CD8-positive, alpha-beta memory T cell (primary cell): Measurements from ENCODE around the gene BCL7A. TPM values are rescaled to one million over a fixed set of nuclear protein-coding genes. Genes with fewer than 3 reads are reported as not detected.
"Not testable (repeated sequence)": the region's sequence is repeated elsewhere in the genome, so short reads cannot be mapped to it uniquely, and the experiment has no call there.

Experiments used
- CTCF ChIA-PET: fragments of 350-600 bp; sonication (Branson Sonifier 250); formaldehyde crosslinking; loops from one replicate; lab custom pipeline; 2021; ENCODE audit warnings: antibody characterized with exemption; lab: Charles Lee
- POLR2A ChIA-PET: fragments of 350-600 bp; sonication (Branson Sonifier 250); formaldehyde crosslinking; loops from one replicate; lab custom pipeline; 2021; ENCODE audit warnings: antibody characterized with exemption; lab: Charles Lee
- DNase-seq, 5 donors: peaks; one replicate each; pipeline versions ENCODE4 v3.0.0 to v3.0.0-alpha.2; 2020 to 2022; ENCODE audit warnings: mixed read lengths in 1 of 5
- H3K27ac ChIP-seq: one replicate; pipeline ENCODE4 v1.7.0; 2013; ENCODE audit warnings: low read depth, mild to moderate bottlenecking, low read length, moderate library complexity
- H3K27me3 ChIP-seq: 2 replicates; pipeline ENCODE4 v1.7.0; 2013; ENCODE audit warnings: low read length, mild to moderate bottlenecking; ENCODE audit not compliant: insufficient read depth, poor library complexity, severe bottlenecking
- H3K36me3 ChIP-seq: 2 replicates; pipeline ENCODE4 v1.7.0; 2013; ENCODE audit warnings: mild to moderate bottlenecking, low read length, moderate library complexity; ENCODE audit not compliant: insufficient read depth
- H3K4me1 ChIP-seq: 2 replicates; pipeline ENCODE4 v1.7.0; 2013; ENCODE audit warnings: mild to moderate bottlenecking, low read length, moderate library complexity; ENCODE audit not compliant: insufficient read depth
- H3K4me3 ChIP-seq: 2 replicates; pipeline ENCODE4 v1.7.0; 2013; ENCODE audit warnings: mild to moderate bottlenecking, low read length
- H3K9me3 ChIP-seq: 2 replicates; pipeline ENCODE4 v1.7.0; 2013; ENCODE audit warnings: mild to moderate bottlenecking, low read length
- H3K27ac Mint-ChIP-seq, 8 donors: one replicate each; pipeline ENCODE4 v1.8.0; 2020 to 2021; ENCODE audit warnings: mixed read lengths in 8 of 8, mild to moderate bottlenecking in 6 of 8, inconsistent platforms in 3 of 8, moderate library complexity in 3 of 8
- H3K27me3 Mint-ChIP-seq, 2 donors: one replicate each; pipeline ENCODE4 v1.8.0; 2020 to 2021; ENCODE audit warnings: mixed read lengths in 2 of 2, mild to moderate bottlenecking in 1 of 2, moderate library complexity in 1 of 2
- H3K36me3 Mint-ChIP-seq, 3 donors: one replicate each; pipeline ENCODE4 v1.8.0; 2020 to 2021; ENCODE audit warnings: mixed read lengths in 3 of 3, inconsistent platforms in 1 of 3, mild to moderate bottlenecking in 1 of 3
- H3K4me1 Mint-ChIP-seq, 3 donors: one replicate each; pipeline ENCODE4 v1.8.0; 2020 to 2021; ENCODE audit warnings: mixed read lengths in 3 of 3, inconsistent platforms in 1 of 3, mild to moderate bottlenecking in 1 of 3
- H3K4me3 Mint-ChIP-seq, 7 donors: one replicate each; pipeline ENCODE4 v1.8.0; 2020 to 2021; ENCODE audit warnings: mixed read lengths in 7 of 7, mild to moderate bottlenecking in 6 of 7, moderate library complexity in 4 of 7, inconsistent platforms in 2 of 7
- H3K9me3 Mint-ChIP-seq, 5 donors: one replicate each; pipeline ENCODE4 v1.8.0; 2020 to 2022; ENCODE audit warnings: mixed read lengths in 5 of 5, mild to moderate bottlenecking in 3 of 5, moderate library complexity in 2 of 5, inconsistent platforms in 1 of 5
- polyA plus RNA-seq: library from polyadenylated mRNA; unstranded; fragments of 300-500 nt; fragmentation: Illumina TruSeq; gene quantifications from one replicate; pipeline ENCODE4 v1.2.3, GENCODE V29; 2021
- total RNA-seq, 2 experiments: library from RNA; stranded (reverse); gene quantifications; one replicate each; pipeline ENCODE4 v1.2.3, GENCODE V29; 2021

BCL7A gene
- total and polyA plus RNA-seq, 3 experiments from 2014 or later, result 2.5 to 3.3 (median 3.0) TPM

GRCh38 chr12:121982950-121983349 is 38.7 kb upstream of the BCL7A start:
- peaks cover 1 to 3% of the 10 kb centered on the region in 2 donors for H3K27me3 Mint-ChIP-seq
- no peaks in the 10 kb centered on the region for H3K9me3 ChIP-seq
- no peak overlapping the region for H3K27ac Mint-ChIP-seq
- CTCF ChIA-PET, result no interaction called here
- no peaks in the 10 kb centered on the region for H3K4me1 ChIP-seq
- no peaks in the 10 kb centered on the region for H3K9me3 Mint-ChIP-seq
- DNase-seq, result no peak
- H3K36me3 ChIP-seq, result no peaks in the 10 kb centered on the region
- H3K4me3 Mint-ChIP-seq, result no peak overlapping the region
- H3K27me3 ChIP-seq, result no peaks in the 10 kb centered on the region
- no peaks in the 10 kb centered on the region for H3K36me3 Mint-ChIP-seq
- POLR2A ChIA-PET, result no interaction called here
- no peaks in the 10 kb centered on the region for H3K4me1 Mint-ChIP-seq
- no peak overlapping the region for H3K4me3 ChIP-seq
- H3K27ac ChIP-seq, result no peak overlapping the region

GRCh38 chr12:121983536-121984210 is 38.0 kb upstream of the BCL7A start:
- Mint-ChIP-seq H3K9me3 (no peaks in the 10 kb centered on the region), H3K4me3 (no peak overlapping the region), H3K27ac (no peak overlapping the region), H3K27me3 (peaks cover 1 to 3% of the 10 kb centered on the region in 2 donors), H3K36me3 (no peaks in the 10 kb centered on the region), H3K4me1 (no peaks in the 10 kb centered on the region)
- Histone ChIP-seq H3K27me3 (no peaks in the 10 kb centered on the region), H3K9me3 (no peaks in the 10 kb centered on the region), H3K4me3 (no peak overlapping the region), H3K27ac (no peak overlapping the region), H3K36me3 (no peaks in the 10 kb centered on the region), H3K4me1 (no peaks in the 10 kb centered on the region)
- ChIA-PET POLR2A (no interaction called here), CTCF (interaction anchor here (1.2 kb wide), 1 partner anchor 23 kb away, joined by 4 read pairs; no protein-coding TSS in a partner anchor)
- no peak for DNase-seq

GRCh38 chr12:121986489-121987245 is 35.0 kb upstream of the BCL7A start:
- Mint-ChIP-seq H3K27me3 (peaks cover 1 to 3% of the 10 kb centered on the region in 2 donors), H3K4me1 (peaks cover 0 to 8% (median 2%) of the 10 kb centered on the region in 3 donors), H3K9me3 (no peaks in the 10 kb centered on the region), H3K27ac (no peak overlapping the region), H3K36me3 (no peaks in the 10 kb centered on the region), H3K4me3 (no peak overlapping the region)
- ChIA-PET POLR2A (interaction anchor here (0.7 kb wide), 1 partner anchor 19 kb away, joined by 6 read pairs; no protein-coding TSS in a partner anchor), CTCF (no interaction called here)
- peaks cover under 1% of the 10 kb centered on the region for H3K4me1 ChIP-seq
- H3K27ac ChIP-seq, result no peak overlapping the region
- H3K36me3 ChIP-seq, result no peaks in the 10 kb centered on the region
- DNase-seq, result no peak
- no peaks in the 10 kb centered on the region for H3K9me3 ChIP-seq
- H3K4me3 ChIP-seq, result no peak overlapping the region
- H3K27me3 ChIP-seq, result no peaks in the 10 kb centered on the region

- H3K27me3 Mint-ChIP-seq, H3K9me3 Mint-ChIP-seq, H3K36me3 ChIP-seq, CTCF ChIA-PET, H3K36me3 Mint-ChIP-seq, H3K27ac ChIP-seq, H3K27me3 ChIP-seq, H3K9me3 ChIP-seq, POLR2A ChIA-PET, H3K27ac Mint-ChIP-seq, DNase-seq, H3K4me3 Mint-ChIP-seq, H3K4me1 ChIP-seq, H3K4me3 ChIP-seq: not testable (repeated sequence)
- peaks cover 5 to 14% (median 6%) of the 10 kb centered on the region in 3 donors for H3K4me1 Mint-ChIP-seq
Measured at GRCh38 chr12:121988519-121988918, 33.2 kb upstream of the BCL7A start.

GRCh38 chr12:121989276-121990113 is 32.2 kb upstream of the BCL7A start:
- Mint-ChIP-seq H3K9me3 (no peaks in the 10 kb centered on the region), H3K27ac (peak overlapping the region in 1 of 8 donors; percentile 8), H3K4me1 (peaks cover 5 to 14% (median 6%) of the 10 kb centered on the region in 3 donors), H3K4me3 (no peak overlapping the region), H3K27me3 (no peaks in the 10 kb centered on the region), H3K36me3 (no peaks in the 10 kb centered on the region)
- no peak overlapping the region for H3K4me3 ChIP-seq
- H3K4me1 ChIP-seq, result peaks cover 5% of the 10 kb centered on the region
- no peaks in the 10 kb centered on the region for H3K9me3 ChIP-seq
- no peaks in the 10 kb centered on the region for H3K27me3 ChIP-seq
- POLR2A ChIA-PET, result no interaction called here
- no peak for DNase-seq
- H3K36me3 ChIP-seq, result no peaks in the 10 kb centered on the region
- H3K27ac ChIP-seq, result no peak overlapping the region
- CTCF ChIA-PET, result no interaction called here

GRCh38 chr12:121990114-121990647 is 31.5 kb upstream of the BCL7A start:
- peak overlapping the region in 1 of 8 donors; percentile 12 for H3K27ac Mint-ChIP-seq

GRCh38 chr12:121990692-121991603 is 30.7 kb upstream of the BCL7A start:
- Histone ChIP-seq H3K36me3 (no peaks in the 10 kb centered on the region), H3K4me1 (peaks cover 5% of the 10 kb centered on the region), H3K4me3 (no peak overlapping the region), H3K27ac (no peak overlapping the region), H3K27me3 (no peaks in the 10 kb centered on the region), H3K9me3 (no peaks in the 10 kb centered on the region)
- H3K36me3 Mint-ChIP-seq, result no peaks in the 10 kb centered on the region
- H3K4me1 Mint-ChIP-seq, result peaks cover 5 to 14% (median 6%) of the 10 kb centered on the region in 3 donors
- H3K27me3 Mint-ChIP-seq, result peaks cover 0 to 1% of the 10 kb centered on the region in 2 donors
- no peaks in the 10 kb centered on the region for H3K9me3 Mint-ChIP-seq
- CTCF ChIA-PET, result interaction anchor here (1.2 kb wide), 1 partner anchor 16 kb away, joined by 4 read pairs; no protein-coding TSS in a partner anchor
- H3K4me3 Mint-ChIP-seq, result no peak overlapping the region
- peak overlapping the region in 3 of 8 donors; percentile 1 to 60 (median 12) for H3K27ac Mint-ChIP-seq
- POLR2A ChIA-PET, result no interaction called here
- no peak for DNase-seq

More at GRCh38 chr12:121990114-121990647, 31.5 kb upstream of the BCL7A start:
- Mint-ChIP-seq H3K36me3 (no peaks in the 10 kb centered on the region), H3K4me3 (no peak overlapping the region), H3K27me3 (no peaks in the 10 kb centered on the region), H3K4me1 (peaks cover 5 to 14% (median 6%) of the 10 kb centered on the region in 3 donors), H3K9me3 (no peaks in the 10 kb centered on the region)
- POLR2A ChIA-PET, result no interaction called here
- CTCF ChIA-PET, result no interaction called here
- Histone ChIP-seq H3K36me3 (no peaks in the 10 kb centered on the region), H3K27me3 (no peaks in the 10 kb centered on the region), H3K4me1 (peaks cover 5% of the 10 kb centered on the region), H3K4me3 (no peak overlapping the region), H3K27ac (no peak overlapping the region), H3K9me3 (no peaks in the 10 kb centered on the region)
- DNase-seq, result no peak
